OCI-M2 (cell line): ENCODE data around the gene TNIK.
"Not testable (repeated sequence)": the region's sequence is repeated elsewhere in the genome, so short reads cannot be mapped to it uniquely, and the experiment has no call there.

Experiments used
- DNase-seq: peaks from one replicate; lab custom pipeline; 2025; ENCODE audit not compliant: unreplicated experiment; lab: John Stamatoyannopoulos, UW

Gene TNIK

GRCh38 chr3:171469376-171469775 is 9.2 kb upstream of the TNIK start:
- DNase-seq = no peak

GRCh38 chr3:171468296-171468906 is 8.2 kb upstream of the TNIK start:
- DNase-seq = no peak

GRCh38 chr3:171465763-171466162 is 5.6 kb upstream of the TNIK start:
- DNase-seq = no peak

- DNase-seq = no peak
Measured at GRCh38 chr3:171464462-171464861, 4.3 kb upstream of the TNIK start.

GRCh38 chr3:171462224-171462623 is 2.0 kb upstream of the TNIK start:
- DNase-seq = no peak

- DNase-seq = no peak
Measured at GRCh38 chr3:171461525-171461917, 1.3 kb upstream of the TNIK start.

GRCh38 chr3:171460725-171461524 is 720 bp upstream of the TNIK start:
- DNase-seq = no peak

- DNase-seq = no peak
Measured at GRCh38 chr3:171459137-171459941, 866 bp downstream of the TNIK start.

- no peak for DNase-seq
Measured at GRCh38 chr3:171458864-171459136, 1.4 kb downstream of the TNIK start.

GRCh38 chr3:171458071-171458863 is 1.9 kb downstream of the TNIK start:
- no peak for DNase-seq

GRCh38 chr3:171457607-171458061 is 2.6 kb downstream of the TNIK start:
- DNase-seq = no peak

- no peak for DNase-seq
Measured at GRCh38 chr3:171456765-171457606, 3.2 kb downstream of the TNIK start.

- DNase-seq = no peak
Measured at GRCh38 chr3:171455603-171456550, 4.3 kb downstream of the TNIK start.

GRCh38 chr3:171454041-171454440 is 6.2 kb downstream of the TNIK start:
- no peak for DNase-seq

- no peak for DNase-seq
Measured at GRCh38 chr3:171453180-171453886, 6.9 kb downstream of the TNIK start.

- DNase-seq = no peak
Measured at GRCh38 chr3:171452328-171452727, 7.9 kb downstream of the TNIK start.

- DNase-seq = no peak
Measured at GRCh38 chr3:171451915-171452314, 8.3 kb downstream of the TNIK start.

GRCh38 chr3:171447579-171447891 is 12.7 kb downstream of the TNIK start:
- DNase-seq = not testable (repeated sequence)
